BE2C (cell line): Measurements from ENCODE around the gene OTOP2.

ENCODE experiments used
- DNase-seq: peaks from one replicate; pipeline ENCODE4 v3.0.0-alpha.2; 2020
- H3K27me3 ChIP-seq: fragments of 250-450 bp; sonication (Bioruptor Pico); 2 replicates; pipeline ENCODE4 v1.5.1; 2020; ENCODE audit warnings: mild to moderate bottlenecking
- H3K36me3 ChIP-seq: fragments of 250-450 bp; sonication (Bioruptor Pico); 2 replicates; pipeline ENCODE4 v1.5.1; 2020; ENCODE audit warnings: mild to moderate bottlenecking
- H3K4me1 ChIP-seq: fragments of 250-450 bp; sonication (Bioruptor Pico); 2 replicates; pipeline ENCODE4 v1.5.1; 2020
- H3K4me3 ChIP-seq: 2 replicates; pipeline ENCODE4 v1.5.1; 2011; ENCODE audit warnings: low read depth, low read length
- H3K9me3 ChIP-seq: fragments of 250-450 bp; sonication (Bioruptor Pico); 2 replicates; pipeline ENCODE4 v1.5.1; 2020
- TF ChIP-seq, protein P1 (sequence below): IDR thresholded peaks from 2 replicates; pipeline ENCODE4 v1.5.1; 2012; ENCODE audit warnings: mild to moderate bottlenecking, low read depth, low read length

Gene OTOP2

DNA sequence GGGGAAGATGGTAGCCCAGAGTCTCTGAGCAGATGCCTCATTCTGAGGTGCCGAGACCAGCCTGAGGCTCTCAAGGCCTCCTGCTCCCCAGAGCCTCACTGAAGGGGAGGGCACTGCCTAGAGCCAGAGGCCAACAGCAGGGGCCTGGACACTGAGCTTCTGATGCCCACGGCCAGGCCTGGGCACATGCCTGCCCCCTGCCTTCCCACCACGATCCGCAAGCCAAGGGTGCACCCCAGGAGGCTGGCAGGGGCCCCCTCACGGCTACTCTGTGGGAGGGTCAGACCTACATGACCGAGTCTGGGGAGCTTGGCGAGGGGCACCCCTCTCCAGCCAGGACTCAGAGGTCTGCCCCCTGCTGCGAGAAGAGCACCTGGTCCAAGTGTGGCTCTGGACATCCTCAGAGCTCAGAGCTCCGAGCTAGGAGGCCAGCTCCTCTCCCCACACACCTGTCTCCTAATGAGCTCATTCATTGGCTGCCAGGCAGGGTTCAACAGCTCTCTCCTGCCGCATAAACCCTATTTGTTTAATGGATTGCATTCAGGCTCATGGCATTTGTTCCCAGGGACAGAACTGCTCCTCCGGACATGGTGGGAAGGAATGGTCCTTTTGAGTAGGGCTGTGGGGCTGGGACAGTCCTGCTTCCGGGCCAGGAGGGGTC lies 25.5 kb downstream of the OTOP2 start:
- no peak for DNase-seq
- H3K9me3 ChIP-seq: no peaks in the 10 kb centered on the region
- H3K36me3 ChIP-seq: no peaks in the 10 kb centered on the region

DNA sequence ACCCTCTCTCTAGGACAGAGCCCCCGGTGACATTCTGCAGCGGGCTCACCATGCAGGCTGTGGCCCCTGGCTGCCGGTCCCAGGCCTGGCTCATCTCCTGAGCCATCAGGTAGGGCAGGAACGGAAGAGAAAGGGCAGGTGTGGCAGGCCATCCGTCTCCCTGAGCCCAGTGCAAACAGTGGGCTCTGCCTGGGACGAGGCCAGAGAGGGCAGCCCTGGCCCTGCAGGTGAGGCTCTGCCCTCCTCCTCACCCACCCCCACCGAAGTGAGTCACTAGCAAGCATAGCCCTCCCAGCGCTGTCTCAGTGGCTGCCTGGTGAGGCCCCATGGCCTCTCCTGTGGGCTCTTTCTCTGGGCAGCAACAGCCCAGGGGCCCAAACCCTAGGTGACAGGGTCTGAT lies 26.1 kb downstream of the OTOP2 start:
- Histone ChIP-seq H3K36me3 (no peaks in the 10 kb centered on the region), H3K4me3 (no peak overlapping the region), H3K4me1 (no peaks in the 10 kb centered on the region), H3K9me3 (no peaks in the 10 kb centered on the region), H3K27me3 (peaks cover 15% of the 10 kb centered on the region)
- no peak for DNase-seq
- TF ChIP-seq, protein P1, sequence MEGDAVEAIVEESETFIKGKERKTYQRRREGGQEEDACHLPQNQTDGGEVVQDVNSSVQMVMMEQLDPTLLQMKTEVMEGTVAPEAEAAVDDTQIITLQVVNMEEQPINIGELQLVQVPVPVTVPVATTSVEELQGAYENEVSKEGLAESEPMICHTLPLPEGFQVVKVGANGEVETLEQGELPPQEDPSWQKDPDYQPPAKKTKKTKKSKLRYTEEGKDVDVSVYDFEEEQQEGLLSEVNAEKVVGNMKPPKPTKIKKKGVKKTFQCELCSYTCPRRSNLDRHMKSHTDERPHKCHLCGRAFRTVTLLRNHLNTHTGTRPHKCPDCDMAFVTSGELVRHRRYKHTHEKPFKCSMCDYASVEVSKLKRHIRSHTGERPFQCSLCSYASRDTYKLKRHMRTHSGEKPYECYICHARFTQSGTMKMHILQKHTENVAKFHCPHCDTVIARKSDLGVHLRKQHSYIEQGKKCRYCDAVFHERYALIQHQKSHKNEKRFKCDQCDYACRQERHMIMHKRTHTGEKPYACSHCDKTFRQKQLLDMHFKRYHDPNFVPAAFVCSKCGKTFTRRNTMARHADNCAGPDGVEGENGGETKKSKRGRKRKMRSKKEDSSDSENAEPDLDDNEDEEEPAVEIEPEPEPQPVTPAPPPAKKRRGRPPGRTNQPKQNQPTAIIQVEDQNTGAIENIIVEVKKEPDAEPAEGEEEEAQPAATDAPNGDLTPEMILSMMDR: no peak

More for the DNA sequence above, 25.5 kb downstream of the OTOP2 start:
- TF ChIP-seq, protein P1: no peak
- Histone ChIP-seq H3K4me3 (no peak overlapping the region), H3K27me3 (peaks cover 18% of the 10 kb centered on the region), H3K4me1 (no peaks in the 10 kb centered on the region)

DNA sequence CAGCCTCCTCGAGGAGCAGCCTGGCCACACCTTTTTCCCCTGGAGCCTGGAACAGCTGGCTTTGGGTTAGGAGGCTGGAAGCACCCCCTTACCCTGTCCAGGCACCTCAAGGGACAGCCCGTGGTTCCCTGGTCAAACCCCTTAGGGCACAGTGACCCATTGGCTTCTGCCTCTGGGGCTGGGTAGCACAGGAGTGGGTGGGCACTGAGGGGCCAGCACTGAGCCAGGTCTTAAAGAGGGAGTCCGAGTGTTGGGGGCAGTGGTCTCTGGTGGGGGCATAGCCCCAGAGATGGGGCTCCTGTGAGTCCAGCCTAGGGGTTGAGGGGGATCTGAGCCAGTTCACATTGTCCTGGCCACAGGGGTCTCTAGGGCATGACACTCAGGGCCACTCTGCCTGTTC lies 27.0 kb downstream of the OTOP2 start:
- Histone ChIP-seq H3K36me3 (no peaks in the 10 kb centered on the region), H3K4me1 (no peaks in the 10 kb centered on the region), H3K9me3 (no peaks in the 10 kb centered on the region), H3K27me3 (peaks cover 9% of the 10 kb centered on the region), H3K4me3 (no peak overlapping the region)
- TF ChIP-seq, protein P1: no peak
- no peak for DNase-seq

DNA sequence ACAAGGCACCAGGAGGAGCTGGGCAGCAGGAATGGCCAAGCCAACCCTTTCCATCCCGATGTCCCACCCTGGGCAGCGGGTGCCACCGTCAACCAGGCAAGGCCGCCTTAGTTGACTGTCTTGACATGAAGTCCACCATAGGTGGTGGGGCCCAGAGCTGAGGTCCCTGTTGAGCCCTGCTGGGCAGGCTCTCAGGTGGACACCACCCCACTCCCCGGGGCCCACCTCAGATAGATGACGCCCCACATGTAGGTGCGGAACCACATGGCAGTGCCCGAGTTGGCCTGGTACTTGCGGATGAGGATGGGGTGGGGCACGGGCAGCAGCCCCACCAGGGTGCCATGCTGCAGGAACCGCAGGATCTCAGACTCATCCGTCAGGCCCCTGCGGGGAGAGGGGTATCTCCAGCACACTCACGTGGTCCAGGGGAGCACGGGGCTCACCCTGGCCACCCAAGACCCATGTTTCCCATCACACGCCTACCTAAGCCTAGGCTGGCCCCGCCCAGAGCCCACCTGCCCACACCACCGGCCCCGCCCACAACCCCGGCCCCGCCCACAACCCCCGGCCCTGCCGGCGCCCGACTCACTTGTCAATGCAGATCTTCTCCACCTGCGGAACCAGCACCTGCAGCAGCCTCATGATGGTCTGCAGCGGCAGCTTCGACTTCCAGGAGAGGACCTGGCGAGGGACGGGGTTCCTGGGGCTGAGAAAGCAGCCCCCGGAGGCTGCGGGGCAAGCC lies 27.8 kb downstream of the OTOP2 start:
- Histone ChIP-seq H3K4me1 (no peaks in the 10 kb centered on the region), H3K27me3 (peaks cover 3% of the 10 kb centered on the region; the same call in 1 of the 2 replicates), H3K36me3 (no peaks in the 10 kb centered on the region), H3K4me3 (no peak overlapping the region), H3K9me3 (no peaks in the 10 kb centered on the region)
- DNase-seq: no peak
- TF ChIP-seq, protein P1: no peak

DNA sequence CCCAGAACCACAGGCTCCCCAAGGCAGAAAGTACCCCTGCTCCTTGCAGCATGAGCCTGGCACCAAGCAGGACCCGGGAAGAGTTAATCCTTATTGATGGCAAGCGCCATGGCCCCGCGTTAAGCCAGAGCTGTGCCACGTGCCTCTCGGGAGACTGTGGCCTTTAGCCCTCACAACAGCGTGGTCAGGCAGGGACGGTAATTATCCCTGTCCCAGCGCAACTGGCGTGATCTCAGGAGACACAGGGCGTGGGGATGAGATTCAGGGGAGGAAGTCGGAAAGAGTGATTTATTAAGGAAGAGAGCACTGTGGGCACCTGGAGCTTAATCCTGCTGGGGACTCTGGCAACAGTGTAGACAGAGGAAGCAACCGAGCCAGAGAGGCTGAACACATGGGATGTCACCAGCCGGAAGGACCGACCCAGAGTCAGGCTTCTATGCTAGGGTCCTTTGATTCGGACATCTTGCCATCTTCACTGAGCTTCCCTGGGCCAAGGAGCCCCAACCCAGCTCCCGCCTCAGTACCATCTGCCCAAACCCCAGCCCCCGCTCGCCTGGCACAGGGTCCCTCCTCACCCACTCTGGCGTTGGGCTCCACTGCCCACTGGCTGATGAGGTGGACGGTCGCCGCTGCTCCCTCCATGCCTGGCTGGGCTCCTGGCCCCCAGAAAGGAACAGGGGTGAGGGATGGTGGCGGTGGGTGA lies 28.5 kb downstream of the OTOP2 start:
- H3K9me3 ChIP-seq: no peaks in the 10 kb centered on the region
- peaks cover 3% of the 10 kb centered on the region; the same call in 1 of the 2 replicates for H3K27me3 ChIP-seq
- DNase-seq: no peak
- H3K4me1 ChIP-seq: no peaks in the 10 kb centered on the region
- H3K36me3 ChIP-seq: no peaks in the 10 kb centered on the region
- TF ChIP-seq, protein P1: no peak
- H3K4me3 ChIP-seq: no peak overlapping the region
